K562 (cell line): Measurements from ENCODE around the gene SHLD1. TPM values are rescaled to one million over a fixed set of nuclear protein-coding genes. Genes with fewer than 3 reads are reported as not detected.

Experiments used
- ATAC-seq: fragments of 200-7000 bp; cut with Tn5 transposase; 3 replicates; pipeline ENCODE4 v1.9.1; 2020; ENCODE audit warnings: moderate library complexity
- BruUV-seq: library from RNA; stranded (reverse); fragments of 400-500 nt; replicated peaks from 2 replicates; lab custom pipeline; 2021; lab: Mats Ljungman, UMichigan
- CTCF ChIA-PET: fragments of 300-600 bp; formaldehyde crosslinking; extraction: SDS; loops from one replicate; lab custom pipeline; 2021; ENCODE audit warnings: low intra/inter-chr PET ratio; lab: Yijun Ruan, JAX
- POLR2A ChIA-PET: fragments of 300-600, 350-650 bp; sonication (Branson Sonifier 250); formaldehyde crosslinking; extraction: SDS; loops from one replicate; lab custom pipeline; 2021; ENCODE audit warnings: antibody characterized with exemption, inconsistent platforms; lab: Yijun Ruan, JAX
- DNase-seq, 4 experiments: peaks; one replicate each; pipeline versions ENCODE4 v3.0.0 to v3.0.0-alpha.2; 2011 to 2018; ENCODE audit warnings: low spot score in 3 of 4, mixed read lengths in 3 of 4; ENCODE audit errors: extremely low read depth in 1 of 4
- FAIRE-seq: peaks from 2 replicates; lab custom pipeline; 2011; peaks lifted over from hg19 to GRCh38; lab: Jason Lieb, UNC
- H2AFZ ChIP-seq: 2 replicates; pipeline ENCODE4 v1.6.0; 2011; ENCODE audit warnings: low read depth, low read length, control low read depth, inconsistent platforms
- H3K27ac ChIP-seq: fragments of 200-600 bp; 3 replicates; pipeline ENCODE4 v1.8.0; 2011; ENCODE audit warnings: low read depth, mild to moderate bottlenecking, control low read depth, inconsistent platforms, low read length, moderate library complexity, mixed read lengths; ENCODE audit errors: extremely low read depth
- H3K27me3 ChIP-seq, 2 experiments: fragments of 300-600 bp in 1 of 2; 2 replicates in 1 of 2; 3 replicates in 1 of 2; pipeline versions ENCODE4 v1.6.0 to v1.8.0; 2011; ENCODE audit warnings: inconsistent platforms in 2 of 2, low read length in 2 of 2, mild to moderate bottlenecking in 1 of 2, mixed read lengths in 1 of 2, moderate library complexity in 1 of 2; ENCODE audit not compliant: control insufficient read depth in 2 of 2, insufficient read depth in 2 of 2
- H3K36me3 ChIP-seq: fragments of 300-600 bp; 3 replicates; pipeline ENCODE4 v1.8.0; 2011; ENCODE audit warnings: mild to moderate bottlenecking, low read length, inconsistent platforms; ENCODE audit not compliant: control insufficient read depth, insufficient read depth
- H3K4me1 ChIP-seq, 2 experiments: fragments of 200-600 bp in 1 of 2; replicated peaks in 1 of 2; 2 replicates in 1 of 2; 3 replicates in 1 of 2; pipeline versions ENCODE4 v1.5.1 to v1.8.0; 2011; ENCODE audit warnings: inconsistent platforms in 2 of 2, low read length in 2 of 2, mild to moderate bottlenecking in 1 of 2, mixed read lengths in 1 of 2, moderate library complexity in 1 of 2; ENCODE audit not compliant: control insufficient read depth in 2 of 2, insufficient read depth in 2 of 2
- H3K4me2 ChIP-seq: 2 replicates; pipeline ENCODE4 v1.6.1; 2011; ENCODE audit warnings: low read length, control low read depth, inconsistent platforms, mixed read lengths; ENCODE audit not compliant: insufficient read depth
- H3K4me3 ChIP-seq: fragments of 200-600 bp; sonication (generic), shearing (Covaris generic); 2 replicates; pipeline ENCODE4 v1.5.1; 2016; ENCODE audit warnings: control low read depth, inconsistent platforms
- H3K79me2 ChIP-seq: fragments of 200-600 bp; 3 replicates; pipeline ENCODE4 v1.8.0; 2011; ENCODE audit warnings: low read length, inconsistent platforms; ENCODE audit not compliant: control insufficient read depth, insufficient read depth
- H3K9ac ChIP-seq, 2 experiments: 2 replicates each; pipeline versions ENCODE4 v1.6.0 to v1.6.1; 2011; ENCODE audit warnings: low read depth in 2 of 2, low read length in 2 of 2, control low read depth in 1 of 2, inconsistent platforms in 1 of 2, mild to moderate bottlenecking in 1 of 2, mixed read lengths in 1 of 2; ENCODE audit not compliant: insufficient read depth in 1 of 2
- H3K9me1 ChIP-seq: one replicate; pipeline ENCODE4 v1.6.0; 2011; ENCODE audit warnings: inconsistent platforms, mild to moderate bottlenecking, low read length, moderate library complexity; ENCODE audit not compliant: control insufficient read depth, insufficient read depth
- H3K9me3 ChIP-seq: replicated peaks from 2 replicates; pipeline ENCODE4 v1.5.1; 2011; ENCODE audit warnings: low read depth, low read length, inconsistent platforms; ENCODE audit not compliant: control insufficient read depth, insufficient read depth
- H4K20me1 ChIP-seq: replicated peaks from 2 replicates; pipeline ENCODE4 v1.6.1; 2011; ENCODE audit warnings: low read length, inconsistent platforms, mixed read lengths; ENCODE audit not compliant: control insufficient read depth, insufficient read depth
- GATAD2A ChIP-seq: fragments of 450-650 bp; IDR thresholded peaks from 2 replicates; pipeline ENCODE4 v1.6.1; 2017
- PTRF ChIP-seq: fragments of 450-650 bp; IDR thresholded peaks from 2 replicates; pipeline ENCODE4 v1.6.1; 2016; ENCODE audit warnings: mild to moderate bottlenecking, missing genetic modification characterization, missing compliant biosample characterization
- SMAD3 ChIP-seq: fragments of 450-650 bp; formaldehyde crosslinking; conservative IDR thresholded peaks from 2 replicates; pipeline ENCODE4 v1.4.0; 2020; ENCODE audit warnings: mild to moderate bottlenecking
- SP2 ChIP-seq: IDR thresholded peaks from 2 replicates; pipeline ENCODE4 v1.6.1; 2011; ENCODE audit warnings: mild to moderate bottlenecking, low read depth, low read length, moderate library complexity; ENCODE audit not compliant: poor library complexity, severe bottlenecking; ENCODE audit errors: extremely low read depth
- TCFL5 ChIP-seq: fragments of 250-450 bp; sonication (Bioruptor Pico); conservative IDR thresholded peaks from 2 replicates; pipeline ENCODE4 v1.6.1; 2021; ENCODE audit warnings: mild to moderate bottlenecking, moderate library complexity, matching md5 sums
- ZNF431 ChIP-seq: sonication (generic); formaldehyde crosslinking; IDR thresholded peaks from 2 replicates; pipeline ENCODE4 v1.8.0; 2022; ENCODE audit warnings: mild to moderate bottlenecking, missing genetic modification reagents
- ZNF551 ChIP-seq: fragments of 250-450 bp; sonication (Bioruptor Pico); IDR thresholded peaks from 2 replicates; pipeline ENCODE4 v1.5.0; 2021; ENCODE audit warnings: mild to moderate bottlenecking, moderate library complexity
- WGBS: fragments of 100-300 bp; shearing (Covaris generic); methylation state at CpG from one replicate; pipeline ENCODE4 v1.1.6; 2016; ENCODE audit warnings: low coverage, mixed read lengths; ENCODE audit not compliant: insufficient coverage; ENCODE audit errors: missing lambda C conversion rate; 5-methylcytosine and 5-hydroxymethylcytosine counted together
- in situ Hi-C: fragments of 300-500 bp; cut with MboI; formaldehyde crosslinking; loops from 4 replicates; pipeline ENCODE4 v1.15.0; 2018; ENCODE audit warnings: inconsistent platforms, mixed read lengths
- intact Hi-C: fragments of 100-400 bp; cut with micrococcal nuclease; formaldehyde crosslinking; loops from 2 replicates; pipeline ENCODE4 v1.14.2; 2022
- polyA plus RNA-seq, 8 experiments: library from polyadenylated mRNA; depleted of rRNA in 4 of 8; stranded (reverse) in 5 of 8; unstranded in 3 of 8; fragments of >200 nt; fragmentation: Nextera tagmentation in 2 of 8; fragmentation: Illumina TruSeq in 1 of 8; extraction: Ambion mirVana in 2 of 8; extraction: Trizol in 1 of 8; gene quantifications; 2 replicates each; pipeline versions ENCODE4 v1.2.1 to v1.2.3, GENCODE V29; 2011 to 2014; ENCODE audit warnings: inconsistent platforms in 1 of 8, missing spikeins in 1 of 8
- total RNA-seq, 7 experiments: library from RNA; depleted of rRNA in 6 of 7; stranded (reverse); fragments of >200 nt in 6 of 7; fragmentation: Illumina TruSeq in 2 of 7; extraction: Trizol in 2 of 7; gene quantifications; 2 replicates each; pipeline versions ENCODE4 v1.2.1 to v1.2.3, GENCODE V29; 2011 to 2021; ENCODE audit warnings: low replicate concordance in 1 of 7
- TF ChIP-seq, protein P1 (sequence below): fragments of 250-450 bp; sonication (Bioruptor Pico); IDR thresholded peaks from 2 replicates; pipeline ENCODE4 v1.8.0; 2022; ENCODE audit warnings: moderate library complexity, mild to moderate bottlenecking, inconsistent platforms
- TF ChIP-seq, protein P2 (sequence below), 2 experiments: fragments of 250-450 bp in 1 of 2; fragments of 450-650 bp in 1 of 2; sonication (Bioruptor Pico) in 1 of 2; IDR thresholded peaks; 2 replicates each; pipeline versions ENCODE4 v1.6.1 to v1.8.0; 2016 to 2021; ENCODE audit warnings: mild to moderate bottlenecking in 2 of 2, moderate library complexity in 2 of 2, missing compliant biosample characterization in 1 of 2, missing genetic modification characterization in 1 of 2
- TF ChIP-seq, protein P3 (sequence below): sonication (generic); formaldehyde crosslinking; IDR thresholded peaks from 2 replicates; pipeline ENCODE4 v1.8.0; 2022; ENCODE audit warnings: mild to moderate bottlenecking, missing genetic modification reagents, borderline replicate concordance
- TF ChIP-seq, protein P4 (sequence below): fragments of 450-650 bp; formaldehyde crosslinking; IDR thresholded peaks from 2 replicates; pipeline ENCODE4 v1.4.0; 2020; ENCODE audit warnings: mild to moderate bottlenecking, moderate library complexity
- TF ChIP-seq, protein P5 (sequence below): fragments of 250-450 bp; sonication (Bioruptor Pico); IDR thresholded peaks from 2 replicates; pipeline ENCODE4 v1.4.0; 2020
- TF ChIP-seq, protein P6 (sequence below), 3 experiments: fragments of 200-800 bp in 1 of 3; sonication (Bioruptor generic) in 1 of 3; sonication (generic) in 1 of 3; formaldehyde crosslinking in 1 of 3; IDR thresholded peaks; 2 replicates each; pipeline versions ENCODE4 v1.6.1 to v1.8.0; 2016 to 2022; ENCODE audit warnings: mild to moderate bottlenecking in 2 of 3, missing compliant biosample characterization in 2 of 3, missing genetic modification characterization in 2 of 3, missing genetic modification reagents in 1 of 3

The SHLD1 gene
- total and polyA plus RNA-seq, 9 of the 15 experiments (the other 6 are each of a cell fraction or from before 2014, with no cell fraction given), result 3.7 to 21.6 (median 8.2) TPM

DNA sequence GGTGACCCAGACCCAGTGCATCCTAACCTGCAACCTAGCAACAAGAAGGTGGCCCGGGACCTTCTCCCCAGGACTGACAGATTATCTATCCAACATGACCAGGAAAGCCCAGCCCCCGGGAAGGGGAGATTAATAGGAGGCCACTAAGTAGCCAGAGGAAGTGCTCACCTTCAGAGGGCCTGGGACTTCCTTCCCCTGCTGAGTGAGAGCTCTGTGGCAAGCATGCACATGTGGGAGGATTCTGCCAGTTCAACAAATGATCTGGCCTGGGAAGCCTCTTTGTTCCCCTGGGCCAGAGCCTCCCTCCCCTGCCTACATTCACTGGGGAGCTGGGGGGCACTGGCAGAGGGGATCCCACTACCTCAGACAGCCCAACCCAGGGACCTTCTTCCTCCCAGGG lies 39.6 kb downstream of the SHLD1 start:
- no peaks in the 10 kb centered on the region for H3K9me3 ChIP-seq
- TF ChIP-seq SMAD3 (CRISPR knock-in tag) (no peak), SP2 (no peak), PTRF (no peak), GATAD2A (no peak), ZNF431 (no peak), TCFL5 (no peak), ZNF551 (CRISPR knock-in tag) (no peak)
- TF ChIP-seq, protein P1, sequence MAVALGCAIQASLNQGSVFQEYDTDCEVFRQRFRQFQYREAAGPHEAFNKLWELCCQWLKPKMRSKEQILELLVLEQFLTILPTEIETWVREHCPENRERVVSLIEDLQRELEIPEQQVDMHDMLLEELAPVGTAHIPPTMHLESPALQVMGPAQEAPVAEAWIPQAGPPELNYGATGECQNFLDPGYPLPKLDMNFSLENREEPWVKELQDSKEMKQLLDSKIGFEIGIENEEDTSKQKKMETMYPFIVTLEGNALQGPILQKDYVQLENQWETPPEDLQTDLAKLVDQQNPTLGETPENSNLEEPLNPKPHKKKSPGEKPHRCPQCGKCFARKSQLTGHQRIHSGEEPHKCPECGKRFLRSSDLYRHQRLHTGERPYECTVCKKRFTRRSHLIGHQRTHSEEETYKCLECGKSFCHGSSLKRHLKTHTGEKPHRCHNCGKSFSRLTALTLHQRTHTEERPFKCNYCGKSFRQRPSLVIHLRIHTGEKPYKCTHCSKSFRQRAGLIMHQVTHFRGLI (CRISPR knock-in tag), result no peak
- TF ChIP-seq, protein P2, sequence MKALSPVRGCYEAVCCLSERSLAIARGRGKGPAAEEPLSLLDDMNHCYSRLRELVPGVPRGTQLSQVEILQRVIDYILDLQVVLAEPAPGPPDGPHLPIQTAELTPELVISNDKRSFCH (CRISPR knock-in tag; IDR thresholded peaks at IDR 0.05), result no peak
- TF ChIP-seq, protein P2 (tag; IDR thresholded peaks at IDR 0.05), result no peak
- TF ChIP-seq, protein P3, sequence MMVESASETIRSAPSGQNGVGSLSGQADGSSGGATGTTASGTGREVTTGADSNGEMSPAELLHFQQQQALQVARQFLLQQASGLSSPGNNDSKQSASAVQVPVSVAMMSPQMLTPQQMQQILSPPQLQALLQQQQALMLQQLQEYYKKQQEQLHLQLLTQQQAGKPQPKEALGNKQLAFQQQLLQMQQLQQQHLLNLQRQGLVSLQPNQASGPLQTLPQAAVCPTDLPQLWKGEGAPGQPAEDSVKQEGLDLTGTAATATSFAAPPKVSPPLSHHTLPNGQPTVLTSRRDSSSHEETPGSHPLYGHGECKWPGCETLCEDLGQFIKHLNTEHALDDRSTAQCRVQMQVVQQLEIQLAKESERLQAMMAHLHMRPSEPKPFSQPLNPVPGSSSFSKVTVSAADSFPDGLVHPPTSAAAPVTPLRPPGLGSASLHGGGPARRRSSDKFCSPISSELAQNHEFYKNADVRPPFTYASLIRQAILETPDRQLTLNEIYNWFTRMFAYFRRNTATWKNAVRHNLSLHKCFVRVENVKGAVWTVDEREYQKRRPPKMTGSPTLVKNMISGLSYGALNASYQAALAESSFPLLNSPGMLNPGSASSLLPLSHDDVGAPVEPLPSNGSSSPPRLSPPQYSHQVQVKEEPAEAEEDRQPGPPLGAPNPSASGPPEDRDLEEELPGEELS (CRISPR knock-in tag), result no peak
- TF ChIP-seq, protein P4, sequence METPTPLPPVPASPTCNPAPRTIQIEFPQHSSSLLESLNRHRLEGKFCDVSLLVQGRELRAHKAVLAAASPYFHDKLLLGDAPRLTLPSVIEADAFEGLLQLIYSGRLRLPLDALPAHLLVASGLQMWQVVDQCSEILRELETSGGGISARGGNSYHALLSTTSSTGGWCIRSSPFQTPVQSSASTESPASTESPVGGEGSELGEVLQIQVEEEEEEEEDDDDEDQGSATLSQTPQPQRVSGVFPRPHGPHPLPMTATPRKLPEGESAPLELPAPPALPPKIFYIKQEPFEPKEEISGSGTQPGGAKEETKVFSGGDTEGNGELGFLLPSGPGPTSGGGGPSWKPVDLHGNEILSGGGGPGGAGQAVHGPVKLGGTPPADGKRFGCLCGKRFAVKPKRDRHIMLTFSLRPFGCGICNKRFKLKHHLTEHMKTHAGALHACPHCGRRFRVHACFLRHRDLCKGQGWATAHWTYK (CRISPR knock-in tag), result no peak
- TF ChIP-seq, protein P5, sequence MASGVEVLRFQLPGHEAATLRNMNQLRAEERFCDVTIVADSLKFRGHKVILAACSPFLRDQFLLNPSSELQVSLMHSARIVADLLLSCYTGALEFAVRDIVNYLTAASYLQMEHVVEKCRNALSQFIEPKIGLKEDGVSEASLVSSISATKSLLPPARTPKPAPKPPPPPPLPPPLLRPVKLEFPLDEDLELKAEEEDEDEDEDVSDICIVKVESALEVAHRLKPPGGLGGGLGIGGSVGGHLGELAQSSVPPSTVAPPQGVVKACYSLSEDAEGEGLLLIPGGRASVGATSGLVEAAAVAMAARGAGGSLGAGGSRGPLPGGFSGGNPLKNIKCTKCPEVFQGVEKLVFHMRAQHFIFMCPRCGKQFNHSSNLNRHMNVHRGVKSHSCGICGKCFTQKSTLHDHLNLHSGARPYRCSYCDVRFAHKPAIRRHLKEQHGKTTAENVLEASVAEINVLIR (CRISPR knock-in tag), result no peak
- TF ChIP-seq, protein P6, sequence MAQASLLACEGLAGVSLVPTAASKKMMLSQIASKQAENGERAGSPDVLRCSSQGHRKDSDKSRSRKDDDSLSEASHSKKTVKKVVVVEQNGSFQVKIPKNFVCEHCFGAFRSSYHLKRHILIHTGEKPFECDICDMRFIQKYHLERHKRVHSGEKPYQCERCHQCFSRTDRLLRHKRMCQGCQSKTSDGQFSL (CRISPR knock-in tag; IDR thresholded peaks at IDR 0.05), result no peak
- TF ChIP-seq, protein P6 (tag; IDR thresholded peaks at IDR 0.05), result no peak

More for the DNA sequence above, 39.6 kb downstream of the SHLD1 start:
- ATAC-seq (no peak), DNase-seq (no peak), FAIRE-seq (no peak)
- 84% methylated on average over 2 of the region's 2 CpGs for WGBS
- Histone ChIP-seq H2AFZ (no peak overlapping the region), H4K20me1 (no peaks in the 10 kb centered on the region), H3K4me1 (peaks cover 15 to 16% of the 10 kb centered on the region in 2 experiments; a peak in 4 of 5 replicates), H3K9ac (no peak overlapping the region), H3K4me3 (no peak overlapping the region), H3K36me3 (no peaks in the 10 kb centered on the region; the same call in 2 of the 3 replicates), H3K27ac (no peak overlapping the region), H3K79me2 (no peaks in the 10 kb centered on the region; the same call in 2 of the 3 replicates), H3K27me3 (no peaks in the 10 kb centered on the region), H3K4me2 (no peak overlapping the region), H3K9me1 (no peaks in the 10 kb centered on the region)
- no TSS peak for BruUV-seq
- ChIA-PET POLR2A (no interaction called here), CTCF (interaction anchor here (0.7 kb wide), 1 partner anchor 261 kb away, joined by 3 read pairs; no protein-coding TSS in a partner anchor)
- intact Hi-C loops (loop anchor here (5.0 to 10.0 kb wide), 5 partner anchors 38 to 287 kb away; partner anchors contain the start of gene SHLD1), in situ Hi-C loops (loop anchor here (25.0 kb wide), 1 partner anchor 228 kb away; no protein-coding TSS in a partner anchor)
